ENCODE measurements around the gene PDE4D.

DNA sequence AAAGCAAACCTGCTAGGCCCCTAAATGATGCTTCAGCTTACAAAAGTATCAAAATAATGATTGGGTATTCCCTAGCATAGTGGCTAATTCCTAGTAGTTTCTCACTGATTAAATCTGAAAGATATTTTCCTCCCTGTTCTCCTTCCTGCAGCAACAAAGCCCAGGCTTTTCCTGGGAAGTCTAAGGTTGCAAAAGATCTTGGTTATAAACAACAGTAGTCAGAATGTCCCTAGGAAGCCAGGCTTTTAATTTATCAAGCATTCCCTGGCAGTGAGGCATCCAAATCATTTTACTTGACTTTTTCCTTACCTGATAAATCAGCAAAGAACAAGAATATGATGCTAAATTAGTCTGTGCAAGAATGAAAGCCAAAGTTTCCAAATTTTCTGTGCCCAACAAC, 272.0 kb downstream of the PDE4D start:
- TF ChIP-seq POLR2A (IDR thresholded peaks at IDR 0.05; ENCODE audit: low read depth, low read length) (no peak), POLR2AphosphoS5 (IDR thresholded peaks at IDR 0.05; ENCODE audit: low read depth, low read length) (no peak), PAX5 (IDR thresholded peaks at IDR 0.05; ENCODE audit: insufficient read depth, low read length, severe bottlenecking) (no peak), SPI1 (IDR thresholded peaks at IDR 0.05; ENCODE audit: low read depth, low read length) (no peak), TAF1 (IDR thresholded peaks at IDR 0.05; ENCODE audit: low read depth, low read length) (no peak), POU2F2 (IDR thresholded peaks at IDR 0.05; ENCODE audit: low read depth, low read length) (no peak)
